ENCODE results near the gene HLCS. TPM values are rescaled to one million over a fixed set of nuclear protein-coding genes. Genes with fewer than 3 reads are reported as not detected.

The HLCS gene
- total and polyA plus RNA-seq, 2 of the 8 experiments (the other 6 are each of a cell fraction or from before 2014, with no cell fraction given): 4.7 to 12.2 TPM

DNA sequence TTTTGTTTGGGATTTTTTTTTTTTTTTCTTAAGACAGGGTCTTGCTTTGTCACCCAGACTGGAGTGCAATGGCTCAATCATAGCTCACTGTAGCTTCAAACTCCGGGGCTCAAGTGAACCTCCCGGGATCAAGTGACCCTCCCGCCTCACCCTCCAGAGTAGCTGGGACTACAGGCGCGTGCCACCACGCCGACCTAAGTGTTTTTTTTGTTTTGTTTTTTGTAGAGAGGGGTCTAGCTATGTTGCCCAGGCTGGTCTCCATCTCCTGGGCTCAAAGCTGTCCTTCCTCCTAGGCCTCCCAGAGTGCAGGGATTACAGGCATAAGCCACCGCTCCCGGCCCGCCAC is 776 bp downstream of the HLCS start:
- Histone ChIP-seq H3K27me3 (replicated peaks in 1 of 4; ENCODE audit: control insufficient read depth in 3 of 4, extremely low read depth in 1 of 4, insufficient read depth in 3 of 4, low read length in 3 of 4) (no peaks in the 10 kb centered on the region), H3K27ac (ENCODE audit: low read depth, low read length) (no peak overlapping the region; the same call in 1 of the 2 replicates), H2BK12ac (ENCODE audit: low read depth, low read length) (peak overlapping the region; percentile 50; the same call in 1 of the 2 replicates), H3K4ac (replicated peaks; ENCODE audit: insufficient read length, low read depth, low read length) (no peak overlapping the region), H4K8ac (ENCODE audit: extremely low read depth, insufficient read depth, low read length) (no peak overlapping the region), H3K23ac (ENCODE audit: insufficient read length) (no peak overlapping the region), H2BK20ac (ENCODE audit: low read length) (no peak overlapping the region), H2BK120ac (replicated peaks; ENCODE audit: low read depth, low read length) (no peak overlapping the region), H2BK5ac (ENCODE audit: low read depth, low read length) (0 out of 2 replicates have a peak overlapping the region, but pooled peaks have one; percentile 35), H3K4me2 (ENCODE audit: insufficient read depth in 1 of 2, low read depth in 2 of 2, low read length in 2 of 2) (peak overlapping the region; percentile 52 to 55), H3K4me1 (replicated peaks in 1 of 4; ENCODE audit: control insufficient read depth in 3 of 4, insufficient read depth in 4 of 4, low read length in 3 of 4) (peaks cover 0 to 6% (median 1%) of the 10 kb centered on the region in 4 experiments; a peak in 3 of 7 replicates), H3K14ac (ENCODE audit: insufficient read length) (no peak overlapping the region), H4K5ac (ENCODE audit: insufficient read length, low read depth, low read length) (peak overlapping the region; percentile 62), H2BK15ac (ENCODE audit: low read length) (no peak overlapping the region), H3K9me3 (ENCODE audit: insufficient read depth in 2 of 2, low read depth in 1 of 2, low read length in 1 of 2) (no peaks in the 10 kb centered on the region), H3K79me1 (ENCODE audit: low read depth, low read length) (no peaks in the 10 kb centered on the region), H3K23me2 (ENCODE audit: low read depth, low read length) (peaks cover 3% of the 10 kb centered on the region; the same call in 1 of the 2 replicates), H2AFZ (ENCODE audit: low read length) (0 out of 2 replicates have a peak overlapping the region, but pooled peaks have one; percentile 20), H3K79me2 (ENCODE audit: control insufficient read depth in 1 of 2, insufficient read depth in 2 of 2, low read length in 2 of 2) (no peaks in the 10 kb centered on the region), H3K36me3 (ENCODE audit: control insufficient read depth in 2 of 4, insufficient read depth in 4 of 4, low read length in 3 of 4) (no peaks in the 10 kb centered on the region), H4K91ac (replicated peaks; ENCODE audit: insufficient read length, low read length) (no peak overlapping the region), H3K18ac (ENCODE audit: extremely low read depth, low read length) (no peak overlapping the region), H3K4me3 (ENCODE audit: extremely low read depth in 1 of 4, insufficient read depth in 2 of 4, low read depth in 3 of 4, low read length in 4 of 4) (peak overlapping the region; percentile 46 to 78 (median 60)), H2AK5ac (ENCODE audit: low read depth, low read length) (no peak overlapping the region), H3K56ac (replicated peaks; ENCODE audit: insufficient read length, low read depth, low read length) (no peak overlapping the region), H4K20me1 (replicated peaks in 1 of 2; ENCODE audit: control insufficient read depth in 1 of 2, insufficient read depth in 2 of 2, low read length in 2 of 2) (no peaks in the 10 kb centered on the region), H3K9ac (replicated peaks in 1 of 4; ENCODE audit: extremely low read depth in 1 of 4, low read depth in 3 of 4, low read length in 3 of 4) (no peak overlapping the region; a peak in 1 of 7 replicates)
- 69% methylated on average over 10 of the region's 10 CpGs; no CpG with 5 or more reads in 1 of the 2 experiments for WGBS, 2 experiments (ENCODE audit: extremely low coverage in 1 of 2, insufficient coverage in 1 of 2, insufficient read length in 1 of 2, insufficient replicate concordance in 2 of 2, low coverage in 1 of 2, low lambda C conversion rate in 2 of 2, missing lambda C conversion rate in 1 of 2)
- TF ChIP-seq MAFK (IDR thresholded peaks at IDR 0.05; ENCODE audit: low read depth, low read length) (no peak), KDM1A (IDR thresholded peaks at IDR 0.05; ENCODE audit: borderline replicate concordance, low read length) (peak; percentile 99), HDAC2 (IDR thresholded peaks at IDR 0.05; ENCODE audit: borderline replicate concordance in 1 of 2, low read depth in 2 of 2, low read length in 2 of 2) (peak in 1 of 2 experiments; percentile 79; a peak in 2 of 4 replicates)
- FAIRE-seq: no peak
- ChIA-PET CTCF (ENCODE audit: partially characterized antibody) (interaction anchor here (0.6 to 6.0 kb wide), 12 partner anchors 10 to 877 kb away, joined by 3 to 42 read pairs (median 4); no protein-coding TSS in a partner anchor), POLR2A (ENCODE audit: partially characterized antibody) (interaction anchor here (0.6 to 3.0 kb wide), 9 partner anchors 11 to 845 kb away, joined by 3 to 10 read pairs (median 3); no protein-coding TSS in a partner anchor)
- DNase-seq (ENCODE audit: low read depth in 1 of 2, low spot score in 2 of 2): no peak

Data from H1 (cell line).